ENCODE data around the gene SUPT3H.

SUPT3H gene

GRCh38 chr6:45118754-45119153 is 259.0 kb downstream of the SUPT3H start:
- DNase-seq (ENCODE audit: low read depth in 2 of 2) = no peak

GRCh38 chr6:45116714-45117410 is 260.9 kb downstream of the SUPT3H start:
- no peak for DNase-seq (ENCODE audit: low read depth in 2 of 2)

GRCh38 chr6:45115696-45116095 is 262.0 kb downstream of the SUPT3H start:
- no peak for DNase-seq (ENCODE audit: low read depth in 2 of 2)

- DNase-seq (ENCODE audit: low read depth in 2 of 2) = no peak
These were observed 265.0 kb downstream of the SUPT3H start for GRCh38 chr6:45112711-45113110.

- DNase-seq (ENCODE audit: low read depth in 2 of 2) = no peak
These were observed 268.2 kb downstream of the SUPT3H start for GRCh38 chr6:45109551-45109950.

- no peak for DNase-seq (ENCODE audit: low read depth in 2 of 2)
These were observed 272.4 kb downstream of the SUPT3H start for GRCh38 chr6:45105170-45105820.

GRCh38 chr6:45104429-45104828 is 273.3 kb downstream of the SUPT3H start:
- DNase-seq (ENCODE audit: low read depth in 2 of 2) = no peak

- DNase-seq (ENCODE audit: low read depth in 2 of 2) = no peak
These were observed 279.5 kb downstream of the SUPT3H start for GRCh38 chr6:45098256-45098655.

- no peak for DNase-seq (ENCODE audit: low read depth in 2 of 2)
These were observed 282.9 kb downstream of the SUPT3H start for GRCh38 chr6:45094831-45095230.

GRCh38 chr6:45092135-45092534 is 285.6 kb downstream of the SUPT3H start:
- DNase-seq (ENCODE audit: low read depth in 2 of 2) = no peak

- no peak for DNase-seq (ENCODE audit: low read depth in 2 of 2)
These were observed 291.2 kb downstream of the SUPT3H start for GRCh38 chr6:45086360-45087084.

- DNase-seq (ENCODE audit: low read depth in 2 of 2) = no peak
These were observed 293.5 kb downstream of the SUPT3H start for GRCh38 chr6:45084257-45084656.

- no peak for DNase-seq (ENCODE audit: low read depth in 2 of 2)
These were observed 295.6 kb downstream of the SUPT3H start for GRCh38 chr6:45082091-45082490.

- no peak for DNase-seq (ENCODE audit: low read depth in 2 of 2)
These were observed 296.1 kb downstream of the SUPT3H start for GRCh38 chr6:45081634-45082033.

GRCh38 chr6:45078432-45078831 is 299.3 kb downstream of the SUPT3H start:
- DNase-seq (ENCODE audit: low read depth in 2 of 2) = no peak

GRCh38 chr6:45076217-45076930 is 301.4 kb downstream of the SUPT3H start:
- DNase-seq (ENCODE audit: low read depth in 2 of 2) = no peak

- DNase-seq (ENCODE audit: low read depth in 2 of 2) = no peak
These were observed 302.5 kb downstream of the SUPT3H start for GRCh38 chr6:45075246-45075645.

- no peak for DNase-seq (ENCODE audit: low read depth in 2 of 2)
These were observed 303.3 kb downstream of the SUPT3H start for GRCh38 chr6:45074439-45074838.

GRCh38 chr6:45073771-45074170 is 304.0 kb downstream of the SUPT3H start:
- no peak for DNase-seq (ENCODE audit: low read depth in 2 of 2)

GRCh38 chr6:45072673-45073072 is 305.1 kb downstream of the SUPT3H start:
- no peak for DNase-seq (ENCODE audit: low read depth in 2 of 2)

- no peak for DNase-seq (ENCODE audit: low read depth in 2 of 2)
These were observed 305.7 kb downstream of the SUPT3H start for GRCh38 chr6:45072016-45072415.

- DNase-seq (ENCODE audit: low read depth in 2 of 2) = no peak
These were observed 308.6 kb downstream of the SUPT3H start for GRCh38 chr6:45069091-45069490.
